Measurements from ENCODE around the gene NFIC.

The NFIC gene

DNA sequence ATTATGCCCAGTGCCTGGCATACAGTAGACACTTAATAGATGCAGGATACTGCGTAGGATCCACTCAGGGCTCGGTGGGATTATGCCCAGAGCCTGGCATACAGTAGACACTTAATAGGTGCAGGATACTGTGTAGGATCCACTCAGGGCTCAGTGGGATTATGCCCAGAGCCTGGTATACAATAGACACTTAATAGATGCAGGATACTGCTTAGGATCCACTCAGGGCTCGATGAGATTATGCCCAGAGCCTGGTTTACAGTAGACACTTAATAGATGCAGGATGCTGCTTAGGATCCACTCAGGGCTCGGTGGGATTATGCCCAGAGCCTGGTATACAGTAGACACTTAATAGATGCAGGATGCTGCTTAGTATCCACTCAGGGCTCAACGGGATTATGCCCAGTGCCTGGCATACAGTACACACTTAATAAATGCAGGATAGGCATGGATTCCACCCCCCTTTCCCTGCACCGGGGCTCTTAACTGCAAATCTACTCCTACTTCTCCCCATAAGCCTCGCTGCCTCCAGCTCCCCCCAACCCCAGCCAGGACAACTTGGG, 89.1 kb downstream of the NFIC start:
- DNase-seq = no peak

DNA sequence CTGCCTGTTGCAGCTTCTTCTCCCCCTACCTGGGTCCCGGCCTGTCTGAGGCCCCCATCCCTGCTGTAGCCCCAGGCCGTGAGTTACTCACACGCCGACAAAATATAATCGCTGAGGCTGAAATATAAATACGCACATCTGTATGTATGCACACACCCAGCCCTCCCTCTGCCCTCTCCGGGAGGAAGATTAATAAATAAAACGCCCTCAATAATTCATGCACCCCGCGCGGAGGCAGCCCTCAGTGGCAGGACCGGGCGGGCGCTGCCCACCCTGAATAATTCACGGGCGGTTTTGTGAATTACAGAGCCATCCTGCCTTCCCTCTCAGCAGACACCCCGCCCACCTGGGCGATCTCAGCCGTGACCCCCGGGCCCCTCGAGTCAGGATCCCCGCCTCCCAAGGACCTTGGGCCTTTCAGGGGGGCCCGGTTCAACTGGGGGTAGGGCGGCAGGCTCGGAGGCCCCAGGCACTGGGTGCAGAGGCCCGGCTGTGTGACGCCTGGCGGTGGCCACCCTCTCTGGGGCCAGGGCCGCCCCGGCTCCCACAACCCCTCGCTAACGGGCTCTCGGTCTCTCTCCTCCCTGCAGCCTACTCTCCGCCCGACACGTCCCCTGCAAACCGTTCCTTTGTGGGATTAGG, 89.7 kb downstream of the NFIC start:
- no peak for DNase-seq

DNA sequence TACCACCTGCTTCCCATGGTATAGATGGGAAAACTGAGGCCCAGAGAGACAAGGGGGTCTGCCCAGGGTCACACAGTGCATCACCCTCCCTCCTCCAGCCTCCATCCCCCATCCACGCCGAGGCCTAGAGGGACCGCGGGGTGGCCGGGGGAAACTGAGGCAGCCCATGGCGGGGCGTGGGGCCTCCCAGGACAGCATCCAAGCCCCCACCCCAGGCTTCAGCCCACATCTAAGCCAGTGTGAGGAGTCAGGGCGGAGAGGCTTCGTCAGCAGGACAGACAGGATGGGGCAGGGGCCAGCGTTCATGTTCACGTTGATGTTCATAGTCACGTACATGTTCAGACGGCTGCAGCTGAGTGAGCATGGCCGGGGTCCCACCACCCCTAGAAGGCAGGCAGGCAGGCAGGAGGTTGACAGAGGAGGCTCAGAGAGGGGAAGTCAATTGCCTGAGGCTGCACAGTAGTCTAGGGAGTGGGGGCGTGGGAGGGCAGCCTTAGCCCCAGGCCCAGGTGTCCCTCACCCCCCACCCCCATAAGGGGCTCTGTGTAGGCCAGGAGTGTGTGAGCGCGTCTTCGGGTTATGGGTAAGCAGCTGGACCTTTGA, 90.6 kb downstream of the NFIC start:
- no peak for DNase-seq

DNA sequence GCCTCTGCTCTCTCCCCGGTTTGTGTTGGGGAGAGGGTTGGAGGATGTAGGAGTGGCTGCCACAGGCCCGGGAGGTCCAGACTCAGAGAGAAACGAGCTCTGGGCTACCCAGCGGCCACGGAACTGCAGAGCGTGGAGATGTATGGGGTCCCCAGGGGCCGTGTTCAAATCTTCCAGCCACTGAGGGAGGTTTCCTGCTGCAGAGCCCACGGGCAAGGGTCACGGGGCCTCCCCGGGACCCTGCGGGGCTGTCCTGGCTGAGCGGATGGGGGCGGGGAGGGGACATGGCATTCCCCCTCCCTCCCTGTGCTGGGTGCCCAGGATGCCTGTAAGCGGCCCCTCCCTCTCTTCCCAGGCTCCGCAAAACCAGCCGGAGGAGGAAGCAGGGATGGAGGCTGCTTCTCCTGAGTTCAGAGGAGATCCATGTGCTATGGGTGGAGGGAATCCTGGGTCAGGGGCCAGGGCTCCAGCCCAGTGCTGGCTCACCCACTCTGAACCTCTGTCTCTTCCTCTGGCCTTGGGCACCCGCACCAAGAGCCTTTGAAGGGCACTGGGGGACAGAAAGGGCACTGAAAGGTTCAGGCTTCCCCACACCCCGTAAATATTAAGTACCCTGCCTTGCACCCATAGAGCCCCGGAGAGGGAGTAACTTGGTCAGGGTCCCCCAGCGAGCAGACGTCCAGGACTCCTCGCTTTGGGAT, 91.3 kb downstream of the NFIC start:
- DNase-seq = no peak

DNA sequence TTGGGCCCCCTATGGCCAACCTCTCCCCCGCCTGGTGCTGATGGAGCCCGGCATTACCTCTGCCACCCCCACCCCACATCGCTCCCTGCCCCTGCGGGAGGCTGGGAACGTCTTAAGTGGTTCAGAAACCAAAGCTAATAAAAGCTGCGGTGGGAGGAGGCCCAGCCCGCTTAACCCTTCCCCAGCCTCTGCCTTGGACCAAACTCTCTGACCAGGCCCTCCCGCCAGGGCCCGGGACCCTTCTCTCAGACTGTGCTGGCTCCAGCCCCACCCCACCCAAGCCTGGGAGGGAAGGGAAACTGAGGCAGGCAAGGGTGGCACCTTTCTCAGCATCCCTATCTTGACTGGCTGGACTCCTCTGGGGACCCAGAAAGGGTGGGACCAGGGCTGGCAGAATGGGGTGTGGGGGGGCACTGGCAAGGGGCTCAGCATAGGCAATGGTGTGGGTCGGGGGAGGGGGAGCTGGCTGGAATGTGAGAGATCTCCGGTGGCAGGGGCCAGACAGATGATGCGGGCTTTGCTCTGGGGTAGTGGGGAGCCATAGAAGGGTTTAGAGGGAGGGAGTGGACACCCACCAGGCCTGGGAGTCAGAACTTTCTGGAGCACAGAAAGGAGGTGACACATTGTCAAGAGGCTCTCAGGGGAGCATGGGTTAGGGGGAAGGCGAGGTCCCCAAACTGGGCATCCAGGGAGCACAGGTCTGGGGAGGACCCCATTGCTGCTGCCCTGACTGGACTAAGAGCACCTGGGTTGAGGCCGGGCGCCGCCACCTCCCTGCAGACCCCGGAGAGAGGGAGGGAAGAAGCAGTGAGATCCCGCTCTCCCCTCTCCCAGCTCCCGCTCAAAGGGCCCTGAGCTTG, 92.1 kb downstream of the NFIC start:
- DNase-seq = no peak

DNA sequence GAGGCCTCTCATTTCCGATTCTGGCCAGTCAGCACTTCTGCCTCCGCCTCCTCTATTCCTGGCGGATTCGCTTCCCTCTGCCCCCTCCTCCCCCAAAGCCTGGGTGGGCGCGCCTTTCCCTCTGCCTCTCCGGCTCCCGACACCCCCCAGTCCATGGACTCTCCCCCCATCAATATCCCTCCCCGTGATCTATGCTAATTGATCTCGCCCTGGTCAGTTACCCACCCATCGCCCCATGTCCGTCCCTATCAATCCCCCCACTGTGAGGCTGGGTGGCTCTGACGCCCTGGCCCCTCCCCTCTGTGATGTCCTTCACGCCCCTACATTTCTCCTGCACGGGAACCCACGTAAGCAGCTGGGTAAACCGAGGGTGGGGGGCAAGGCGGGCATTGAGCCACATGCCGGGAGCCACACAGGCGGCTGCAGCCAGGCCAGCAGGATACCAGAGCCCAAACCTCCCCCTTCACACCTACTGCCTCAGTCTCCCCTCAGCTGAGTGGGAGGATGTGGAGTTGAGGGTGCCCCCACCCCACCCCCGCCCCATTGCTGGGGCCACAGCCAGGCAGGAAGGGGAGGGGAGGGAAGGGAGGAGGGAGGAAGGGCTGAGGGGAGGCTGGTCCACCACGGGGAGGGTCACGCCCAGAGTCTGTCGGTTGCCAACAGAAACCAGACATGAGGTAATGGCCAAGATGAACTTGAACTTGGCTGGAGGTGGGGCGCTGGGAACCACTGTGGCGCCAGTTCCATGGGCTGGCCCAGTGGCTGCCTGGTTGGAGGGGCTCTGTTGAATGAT, 92.9 kb downstream of the NFIC start:
- DNase-seq = no peak

DNA sequence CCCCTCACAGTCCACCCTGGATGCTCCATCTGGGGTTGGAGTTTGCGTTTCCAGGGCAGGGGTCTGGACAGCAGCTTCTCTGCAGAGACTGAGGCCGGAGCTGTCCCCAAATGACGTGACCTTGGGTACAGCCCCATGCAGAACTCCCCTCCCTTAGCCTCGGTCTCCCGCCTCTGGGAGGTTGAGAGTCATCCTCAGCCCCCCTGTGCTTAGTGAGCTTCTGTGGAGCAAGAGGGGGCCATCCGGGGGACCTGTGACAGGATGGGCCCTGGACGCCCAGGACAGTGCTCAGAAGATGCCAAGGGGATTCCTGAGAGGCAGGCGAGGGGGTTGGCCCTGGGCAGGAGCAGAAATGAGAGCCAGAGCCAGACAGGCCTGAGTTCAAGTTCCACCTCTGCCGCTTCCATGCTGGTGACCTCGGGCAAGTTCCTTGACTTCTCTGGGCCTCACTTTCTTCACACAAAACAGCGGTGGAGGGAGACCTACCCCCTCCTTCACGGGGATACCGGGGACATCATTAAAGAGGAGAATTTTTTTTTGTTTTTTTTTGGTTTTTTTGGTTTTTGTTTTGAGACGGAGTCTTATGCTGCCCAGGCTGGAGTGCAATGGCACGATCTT, 93.7 kb downstream of the NFIC start:
- no peak for DNase-seq

DNA sequence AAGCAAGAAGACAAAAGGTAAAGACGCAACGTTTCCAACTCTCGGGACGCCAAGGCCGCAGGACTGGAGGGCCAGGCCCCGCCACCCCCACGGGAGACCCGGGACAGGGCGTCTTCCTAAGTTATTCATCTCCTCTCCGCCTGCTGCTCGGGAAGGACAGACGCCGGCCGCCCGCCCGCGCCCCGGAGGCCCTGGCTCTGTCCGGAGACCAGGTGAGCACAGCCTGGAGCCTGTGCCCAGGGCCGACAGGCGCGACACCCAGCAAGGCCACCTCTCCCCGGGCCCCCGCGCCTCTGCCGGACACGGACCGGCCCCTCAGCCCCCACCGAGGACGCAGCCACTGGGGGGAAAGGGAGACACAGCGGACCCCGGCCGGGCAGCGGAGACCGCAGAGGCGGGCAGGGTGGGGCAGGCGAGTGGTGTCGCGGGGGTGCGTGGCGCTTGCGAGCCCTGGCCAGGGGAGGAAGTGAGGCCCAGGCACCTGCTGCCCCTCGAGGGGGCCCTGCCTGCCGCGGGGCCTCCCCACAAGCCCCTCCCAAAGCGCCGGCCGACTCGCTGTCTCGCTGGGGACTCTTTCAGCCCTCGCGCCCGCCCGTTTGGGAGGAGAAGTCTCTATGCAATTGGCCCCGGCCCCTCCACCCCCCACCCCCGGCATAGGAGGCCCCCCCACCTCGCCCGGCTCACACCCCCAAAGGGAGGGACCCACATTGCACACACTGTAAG, 96.8 kb downstream of the NFIC start:
- DNase-seq = no peak

DNA sequence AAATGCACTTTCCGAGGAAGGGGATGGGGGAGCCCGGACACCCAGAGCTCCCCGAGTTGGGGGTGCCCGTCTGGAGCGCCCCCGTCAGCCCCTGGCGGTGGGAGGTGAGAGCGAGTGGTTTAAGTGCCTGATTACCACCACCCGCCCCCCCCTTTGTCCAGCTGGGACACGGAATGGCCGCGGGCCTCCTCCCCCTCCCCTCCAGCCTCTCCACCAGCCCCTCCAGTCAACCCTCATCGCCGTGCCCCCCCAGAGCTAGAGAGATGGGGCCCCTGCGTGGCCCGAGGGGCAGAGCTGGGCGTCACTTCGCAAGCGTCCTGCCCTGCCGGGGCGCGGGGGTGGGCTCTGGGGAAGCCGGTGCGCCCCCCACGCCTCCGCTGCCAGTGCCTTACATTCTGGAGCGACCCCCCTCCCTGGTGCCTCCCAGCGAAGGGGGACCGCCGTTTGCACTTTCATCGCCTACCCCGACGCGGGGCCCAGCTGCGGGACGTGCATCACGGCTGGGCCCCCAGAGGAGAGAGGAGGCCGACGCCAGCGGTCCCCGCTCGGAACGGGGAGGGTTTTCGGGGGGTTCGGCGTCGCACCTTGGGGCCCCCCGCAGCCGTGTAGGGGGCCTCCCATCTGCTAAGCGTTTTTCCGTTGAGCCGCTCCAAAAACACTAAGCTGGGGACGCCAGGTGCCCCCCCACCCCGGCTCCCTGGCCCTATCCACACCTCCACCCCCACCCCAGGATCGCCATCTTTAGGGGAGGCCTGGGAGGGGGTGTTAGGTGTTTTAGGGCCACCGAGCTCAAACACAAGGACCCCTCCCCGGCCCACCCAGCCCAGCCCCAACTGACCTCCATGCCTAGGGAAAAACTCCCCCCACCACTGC, 97.6 kb downstream of the NFIC start:
- DNase-seq = no peak

DNA sequence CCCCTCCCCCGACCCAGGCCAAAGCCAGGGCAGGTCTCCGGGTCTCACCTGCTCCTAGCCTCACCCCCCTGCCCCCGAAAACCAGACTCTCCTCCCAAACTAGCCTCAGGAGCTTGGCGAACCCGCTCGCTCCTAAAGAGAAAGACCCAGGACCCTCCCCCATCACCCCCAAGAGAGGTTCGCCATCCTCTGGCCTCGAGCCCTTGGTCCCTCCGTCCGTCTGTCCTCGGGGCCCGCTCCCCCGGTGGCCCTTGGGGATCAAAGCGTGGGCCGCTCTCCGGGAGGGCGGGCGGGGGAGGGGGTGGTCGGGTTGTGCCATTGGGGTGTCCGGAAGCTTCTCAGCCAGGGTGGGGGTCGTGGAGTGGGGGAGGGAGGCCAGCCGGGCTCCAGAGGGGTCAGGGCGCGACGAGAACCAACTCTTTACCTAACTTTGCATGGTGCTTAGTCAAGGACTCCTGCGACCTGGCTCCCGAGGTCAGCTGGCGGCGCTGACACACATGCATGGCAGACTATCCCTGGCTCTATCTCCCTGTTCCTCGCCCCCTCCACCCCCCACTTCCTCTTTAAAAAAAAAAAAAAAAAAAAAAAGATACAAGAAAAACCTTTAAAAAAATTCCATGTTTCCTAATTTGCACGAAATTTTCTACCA, 98.3 kb downstream of the NFIC start:
- DNase-seq = no peak

DNA sequence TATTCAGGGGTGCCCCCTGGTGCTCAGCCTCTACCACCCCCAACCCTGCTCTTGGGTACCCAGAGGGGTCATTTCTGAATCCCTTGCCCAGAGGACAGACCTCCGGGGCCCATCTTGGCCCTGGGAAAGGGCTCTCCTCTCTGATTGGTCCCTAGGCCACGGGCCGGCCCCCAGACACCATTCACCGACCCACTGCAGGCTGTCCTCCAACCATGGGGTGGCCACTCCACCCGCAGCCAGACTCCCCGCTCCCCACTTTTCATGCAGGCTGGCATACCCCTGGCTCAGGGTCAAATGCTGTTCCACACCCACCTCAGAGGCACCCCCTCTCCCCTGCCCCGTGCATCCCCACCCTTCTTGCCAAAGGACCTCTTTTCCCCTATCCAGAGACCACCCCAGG, 99.2 kb downstream of the NFIC start:
- no peak for DNase-seq

DNA sequence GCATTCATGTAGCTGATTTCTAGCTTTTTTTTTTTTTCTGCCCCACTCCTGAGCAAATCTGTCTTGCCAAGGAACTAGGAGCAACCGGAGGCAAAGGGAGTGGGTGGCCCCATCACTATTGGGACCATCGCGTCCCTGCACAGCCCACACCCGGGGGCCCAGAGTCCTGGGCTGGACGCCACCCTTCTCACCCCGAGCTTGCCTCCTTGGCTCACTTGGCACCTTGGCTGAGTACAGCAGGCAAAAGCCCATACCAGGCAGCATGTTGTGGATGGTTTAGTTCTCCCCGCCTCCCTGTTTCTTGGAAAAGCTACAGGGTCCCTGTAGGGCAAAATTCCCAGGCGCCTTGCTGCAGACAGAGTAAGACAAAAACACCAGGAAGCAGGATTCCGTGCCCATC, 100.3 kb downstream of the NFIC start:
- DNase-seq = no peak

DNA sequence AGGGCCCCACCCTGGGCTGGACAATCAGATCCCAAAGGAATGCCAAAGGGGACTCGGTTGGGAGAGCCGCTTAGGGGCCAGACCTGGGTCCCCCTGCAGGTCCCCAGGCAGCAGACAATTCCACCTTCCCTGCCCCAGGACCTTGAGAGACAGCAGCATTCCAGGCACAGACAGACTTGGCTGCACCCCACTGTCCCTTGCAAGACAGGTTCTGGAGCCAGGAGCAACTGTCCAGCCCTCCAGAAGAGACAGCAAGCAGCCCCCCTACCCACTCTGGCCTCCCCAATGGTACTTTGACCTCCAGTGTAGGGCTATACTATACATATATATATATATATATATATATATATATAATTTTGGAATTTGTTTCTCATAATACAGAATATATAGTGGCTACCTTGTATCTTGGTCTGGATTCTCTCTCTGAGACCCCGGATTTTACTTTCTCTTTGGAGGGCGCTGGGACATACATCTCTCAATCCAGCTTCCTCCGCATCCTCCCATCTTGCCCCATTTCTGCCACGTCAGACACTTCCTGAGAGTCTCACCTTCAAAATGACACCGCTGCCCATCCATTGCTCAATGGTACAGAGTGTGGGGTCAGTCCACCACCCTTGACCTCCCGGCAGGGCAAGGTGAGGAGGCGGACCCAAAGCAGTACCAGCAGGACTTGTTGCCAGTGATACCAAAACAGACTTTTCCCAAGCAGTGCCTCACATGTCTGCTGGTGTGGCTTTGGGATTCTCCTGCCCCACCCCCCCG, 101.2 kb downstream of the NFIC start:
- DNase-seq = no peak

DNA sequence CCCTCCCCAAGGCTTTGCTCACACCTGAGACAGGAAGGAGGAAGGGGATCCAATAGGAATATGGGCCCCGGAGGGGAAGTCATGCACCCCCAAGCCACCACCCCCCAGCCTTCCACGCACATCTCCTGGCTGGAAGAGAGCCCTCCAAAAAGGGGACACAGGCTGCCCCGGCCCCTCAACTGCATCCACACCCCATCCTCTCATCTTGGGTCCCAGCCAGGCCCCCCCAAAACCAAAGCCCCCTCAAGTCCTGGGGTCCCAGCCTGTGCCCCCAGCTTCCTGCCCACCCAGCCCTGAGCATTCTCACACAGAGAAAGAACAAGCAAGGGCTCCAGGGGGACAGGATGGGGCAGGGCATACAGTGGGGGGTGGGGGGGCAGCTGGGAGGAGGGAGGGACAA, 101.8 kb downstream of the NFIC start:
- no peak for DNase-seq

DNA sequence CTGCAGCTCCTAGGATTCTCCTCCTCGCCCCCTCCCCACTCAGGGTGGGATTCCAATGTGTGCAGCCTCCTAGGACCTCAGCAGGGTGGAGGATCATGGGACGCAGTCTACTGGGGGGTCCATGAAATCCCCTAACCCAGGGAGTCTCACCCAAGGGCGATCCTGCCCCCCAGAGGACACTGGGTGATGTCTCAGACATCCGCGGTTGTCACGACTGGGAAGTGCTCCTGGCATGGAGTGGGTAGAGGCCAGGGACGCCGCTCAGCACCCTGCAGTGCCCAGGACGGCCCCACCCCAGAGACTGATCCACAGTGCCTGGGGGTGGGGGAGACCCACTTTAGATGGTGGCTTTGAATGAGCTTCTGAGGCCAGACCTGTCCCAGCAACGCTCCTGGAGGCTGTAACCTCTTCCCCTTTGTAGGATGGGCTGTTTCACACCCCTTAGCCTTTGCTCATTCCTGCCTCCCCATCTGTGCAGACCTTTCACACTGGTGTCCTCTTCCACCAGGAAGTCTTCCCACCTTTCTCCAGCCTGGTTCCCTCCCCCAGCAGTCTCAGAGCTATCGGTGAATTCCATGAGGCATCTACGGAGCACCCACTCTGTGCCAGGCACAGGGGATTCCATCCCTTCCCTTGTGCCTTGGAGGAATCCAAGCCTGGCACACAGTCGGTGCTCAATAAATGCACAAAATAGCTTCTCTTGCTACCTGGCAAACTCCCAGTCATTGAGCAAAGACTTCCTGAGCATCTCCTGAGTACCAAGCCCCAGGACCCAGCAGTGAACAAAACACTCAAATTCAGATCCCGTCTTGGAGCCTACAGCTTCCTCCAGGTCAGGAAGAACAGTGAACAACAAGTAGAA, 103.5 kb downstream of the NFIC start:
- DNase-seq = no peak

DNA sequence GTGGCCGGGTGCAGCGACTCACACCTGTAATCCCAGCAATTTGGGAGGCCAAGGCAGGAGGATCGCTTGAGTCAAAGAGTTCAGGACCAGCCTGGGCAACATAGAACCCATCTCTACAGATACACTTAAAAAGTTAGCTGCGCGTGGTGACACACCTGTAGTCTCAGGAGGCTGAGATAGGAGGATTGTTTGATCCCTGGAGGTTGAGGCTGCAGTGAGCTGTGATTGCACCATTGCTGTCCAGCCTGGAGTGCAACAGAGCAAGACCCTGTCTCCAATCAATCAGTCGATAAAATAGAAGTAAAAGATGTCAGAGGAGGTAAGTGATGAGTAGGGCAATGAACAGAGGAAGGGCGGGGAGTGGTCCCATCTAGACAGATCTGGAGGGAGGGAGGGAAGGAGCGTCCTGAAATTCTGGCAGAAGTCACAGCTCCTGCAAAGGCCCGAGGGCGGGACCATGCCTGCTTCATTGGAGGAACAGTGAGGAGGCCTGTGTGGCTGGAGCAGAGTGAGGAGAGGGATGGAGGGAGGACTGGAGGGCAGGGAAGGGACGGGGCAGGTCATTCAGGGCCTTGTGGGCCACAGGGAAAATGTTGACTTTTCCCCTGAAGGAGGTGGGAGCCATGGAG, 104.2 kb downstream of the NFIC start:
- no peak for DNase-seq

DNA sequence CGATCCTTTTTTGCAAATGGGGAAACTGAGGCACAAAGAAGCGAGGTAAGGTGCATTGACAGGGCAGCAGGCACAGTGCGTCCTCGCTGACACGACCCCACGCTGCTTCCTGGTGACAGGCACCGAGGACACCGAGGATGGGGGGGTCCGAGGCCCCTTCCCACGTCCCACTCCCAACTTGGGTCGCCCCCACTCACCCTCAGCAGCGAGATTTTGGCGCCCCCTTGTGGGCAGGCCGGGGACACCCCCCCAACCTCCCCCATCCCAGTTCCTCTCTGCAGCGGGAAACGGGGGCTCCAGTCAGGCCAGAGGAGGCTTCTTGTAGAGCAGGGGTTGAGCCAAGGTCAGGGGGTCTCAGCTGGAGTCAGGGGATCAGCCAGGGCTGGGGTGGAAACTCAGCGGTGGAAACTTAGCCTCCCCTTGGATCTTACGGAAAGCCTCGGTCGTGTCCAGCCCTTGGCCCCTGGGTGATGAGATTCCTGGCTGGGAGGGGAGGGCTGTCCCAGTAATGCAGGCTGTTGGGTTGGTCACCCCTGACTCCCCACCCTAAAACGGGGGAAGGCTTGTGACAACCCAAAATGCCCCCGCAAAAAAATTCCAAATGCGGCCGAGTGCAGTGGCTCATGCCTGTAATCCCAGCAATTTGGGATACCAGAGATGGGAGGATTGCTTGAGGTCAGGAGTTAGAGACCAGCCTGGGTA, 105.7 kb downstream of the NFIC start:
- DNase-seq = no peak

All from GOT3 (cell line).